ENCODE data around the gene BCL2L14.
A peak's percentile ranks its signal among the peaks of the same experiment; 100 is the strongest.

The BCL2L14 gene, protein sequence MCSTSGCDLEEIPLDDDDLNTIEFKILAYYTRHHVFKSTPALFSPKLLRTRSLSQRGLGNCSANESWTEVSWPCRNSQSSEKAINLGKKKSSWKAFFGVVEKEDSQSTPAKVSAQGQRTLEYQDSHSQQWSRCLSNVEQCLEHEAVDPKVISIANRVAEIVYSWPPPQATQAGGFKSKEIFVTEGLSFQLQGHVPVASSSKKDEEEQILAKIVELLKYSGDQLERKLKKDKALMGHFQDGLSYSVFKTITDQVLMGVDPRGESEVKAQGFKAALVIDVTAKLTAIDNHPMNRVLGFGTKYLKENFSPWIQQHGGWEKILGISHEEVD

DNA sequence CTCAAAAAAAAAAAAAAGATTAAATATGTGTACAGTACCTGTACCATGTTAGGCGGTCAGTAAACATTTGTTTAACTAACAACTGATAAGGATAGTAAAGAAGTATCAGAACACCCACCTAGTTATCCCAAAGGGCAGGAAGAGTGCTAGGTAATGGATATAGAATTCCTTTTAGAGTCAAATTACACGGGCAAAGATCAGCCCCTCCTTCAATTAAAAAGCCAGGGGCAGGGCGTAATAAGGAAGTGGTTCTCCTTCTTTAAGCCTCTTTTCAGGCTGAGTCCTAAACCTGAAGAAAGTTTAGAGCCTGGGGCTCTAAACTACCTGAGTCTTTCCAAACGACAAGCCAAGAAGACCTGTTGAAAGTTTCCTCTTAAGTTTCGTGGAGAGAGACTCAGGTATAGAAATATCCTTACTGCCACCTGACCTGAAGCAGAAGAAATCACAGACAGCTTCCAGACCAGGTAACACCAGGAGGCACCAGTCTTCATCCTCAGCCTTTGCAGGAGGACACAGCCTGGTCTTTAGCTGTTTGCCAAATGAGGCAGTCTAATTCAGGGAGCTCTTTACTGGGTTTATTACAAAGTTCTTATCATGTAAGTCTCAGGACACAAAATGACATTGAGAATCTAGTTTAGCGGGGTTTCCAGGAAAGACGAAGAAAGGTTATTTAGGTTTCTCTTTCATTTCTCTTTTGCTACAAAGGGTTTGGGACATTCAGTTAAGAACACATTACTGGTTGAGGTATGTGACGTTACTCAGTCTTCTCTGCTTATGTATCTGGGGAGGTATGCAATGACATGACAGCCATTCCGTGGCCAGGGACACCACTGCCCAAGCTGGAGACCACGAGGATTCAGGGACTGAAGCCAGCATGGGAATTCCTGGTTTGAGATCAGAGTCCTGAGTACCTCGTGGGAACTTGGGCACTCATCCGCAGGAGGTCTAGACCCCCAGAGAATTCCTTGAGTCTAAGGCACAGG lies at the start of gene BCL2L14:
BCL2L14 (plus strand) TSS at position 266 of the 983 bp plus-strand sequence. CDS start 8,367 bp downstream, outside the sequence.
- no peak for DNase-seq (ENCODE audit: low read depth in 3 of 3)

DNA sequence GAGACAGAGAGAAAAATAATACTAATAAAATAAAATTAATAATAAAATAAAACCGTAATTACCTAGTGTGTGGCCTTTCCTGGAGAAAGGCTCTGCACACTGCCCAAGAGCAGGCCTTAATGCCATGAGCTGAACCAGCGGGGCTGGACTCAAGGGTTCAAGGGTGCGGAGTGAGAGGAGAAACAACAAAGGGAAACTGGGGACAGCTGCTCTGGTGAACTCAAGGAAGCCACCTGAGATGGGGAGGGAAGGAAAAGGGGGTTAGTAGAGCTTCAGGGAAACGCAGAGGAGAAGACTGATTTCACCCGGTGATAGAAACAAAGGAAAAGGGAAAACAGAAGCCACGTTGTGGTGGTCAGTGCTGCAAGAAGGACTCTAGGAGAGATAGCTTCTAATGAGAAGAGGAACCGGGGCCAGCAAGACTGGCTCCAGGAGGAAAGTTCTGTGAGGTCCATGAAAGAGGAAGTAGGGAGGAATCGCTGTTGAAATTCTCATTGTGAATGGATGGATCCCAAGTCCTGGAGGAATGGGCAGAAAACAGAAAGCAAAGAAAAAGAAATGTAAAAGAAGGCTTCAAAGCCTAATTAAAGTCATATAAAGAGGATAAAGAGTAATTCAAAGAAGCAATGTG lies 48.3 kb upstream of the BCL2L14 start:
- no peak for DNase-seq (ENCODE audit: low read depth in 3 of 3)

DNA sequence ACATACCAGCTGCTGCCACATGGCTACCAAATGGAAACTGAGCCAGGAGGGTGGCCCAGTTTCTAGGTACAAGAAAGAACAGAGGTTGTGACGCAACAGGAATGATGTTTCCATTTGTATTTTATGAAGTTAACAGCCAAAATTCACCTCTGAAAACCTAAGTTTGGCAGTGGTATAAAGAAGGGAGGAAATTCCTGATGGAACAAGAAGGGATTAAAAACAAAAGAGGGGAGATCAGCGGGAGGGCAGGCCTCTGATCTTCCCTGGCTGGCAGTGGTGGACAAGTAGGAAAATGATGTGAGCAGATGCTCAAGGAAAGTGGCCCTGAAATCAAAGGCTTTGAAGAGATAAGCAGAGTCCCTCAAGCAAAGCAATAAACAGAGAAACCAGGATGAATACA lies 47.3 kb upstream of the BCL2L14 start:
- DNase-seq (ENCODE audit: low read depth in 3 of 3) = no peak

DNA sequence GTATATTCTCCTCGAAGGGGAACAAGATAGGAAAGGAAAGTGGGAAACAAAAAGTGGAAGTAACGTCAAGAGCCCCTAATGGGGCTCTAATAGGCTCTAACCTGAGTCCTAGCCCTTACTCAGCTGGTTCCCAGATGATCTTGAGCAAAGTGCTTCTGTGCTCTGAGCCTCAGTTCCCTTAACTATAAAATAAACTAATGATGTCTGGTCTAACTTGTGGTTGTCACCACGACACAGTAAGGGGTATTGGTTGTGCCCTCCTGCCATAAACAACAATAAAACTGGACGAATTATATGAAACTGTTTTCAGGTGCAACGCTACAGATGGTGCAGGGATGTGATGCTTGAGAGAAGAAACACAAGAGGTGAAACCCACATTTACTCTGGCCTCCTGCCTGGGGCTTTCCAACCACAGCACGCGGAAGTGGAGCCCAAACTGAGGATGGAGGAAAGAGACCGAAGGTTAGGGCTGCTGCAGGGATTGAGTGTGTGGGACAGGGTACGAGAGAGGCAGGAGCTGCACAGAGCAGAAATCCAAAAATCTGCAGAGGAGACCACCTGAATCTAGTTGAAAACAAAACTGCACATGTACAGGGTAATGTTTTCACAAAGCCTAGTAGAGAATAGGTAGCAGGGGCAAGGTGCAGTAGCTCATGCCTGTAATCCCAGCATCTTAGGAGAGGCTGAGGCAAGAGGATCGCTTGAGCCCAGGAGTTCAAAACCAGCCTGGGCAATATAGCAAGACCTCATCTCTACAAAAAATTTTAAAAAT lies 45.6 kb upstream of the BCL2L14 start:
- no peak for DNase-seq (ENCODE audit: low read depth in 3 of 3)

DNA sequence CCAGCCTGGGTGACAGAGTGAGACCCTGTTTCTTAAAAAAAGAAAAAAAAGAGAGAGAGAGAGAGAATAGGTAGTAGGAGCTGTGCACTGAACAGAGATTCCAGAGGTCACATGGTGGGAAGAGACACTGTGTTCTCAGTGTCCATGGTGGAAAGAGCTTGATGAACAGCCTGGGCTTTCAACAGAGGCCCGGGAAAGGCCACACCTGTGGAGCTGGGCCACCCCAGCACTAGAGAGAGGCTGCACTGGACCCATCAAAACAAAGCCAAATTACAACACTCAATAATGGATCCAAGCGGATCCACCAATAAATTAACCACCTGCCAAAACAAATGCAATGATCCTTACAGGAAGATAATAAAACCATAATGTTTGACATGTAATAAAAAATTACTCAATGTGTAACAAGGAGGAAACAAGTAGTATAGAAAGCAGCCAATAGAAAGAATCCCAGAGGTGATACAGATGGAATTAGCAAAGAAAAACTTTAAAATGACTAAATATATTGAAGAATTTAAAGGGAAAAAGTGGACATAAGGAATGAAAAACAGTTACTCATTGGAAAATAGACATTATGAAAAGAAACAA lies 44.8 kb upstream of the BCL2L14 start:
- DNase-seq (ENCODE audit: low read depth in 3 of 3) = no peak

DNA sequence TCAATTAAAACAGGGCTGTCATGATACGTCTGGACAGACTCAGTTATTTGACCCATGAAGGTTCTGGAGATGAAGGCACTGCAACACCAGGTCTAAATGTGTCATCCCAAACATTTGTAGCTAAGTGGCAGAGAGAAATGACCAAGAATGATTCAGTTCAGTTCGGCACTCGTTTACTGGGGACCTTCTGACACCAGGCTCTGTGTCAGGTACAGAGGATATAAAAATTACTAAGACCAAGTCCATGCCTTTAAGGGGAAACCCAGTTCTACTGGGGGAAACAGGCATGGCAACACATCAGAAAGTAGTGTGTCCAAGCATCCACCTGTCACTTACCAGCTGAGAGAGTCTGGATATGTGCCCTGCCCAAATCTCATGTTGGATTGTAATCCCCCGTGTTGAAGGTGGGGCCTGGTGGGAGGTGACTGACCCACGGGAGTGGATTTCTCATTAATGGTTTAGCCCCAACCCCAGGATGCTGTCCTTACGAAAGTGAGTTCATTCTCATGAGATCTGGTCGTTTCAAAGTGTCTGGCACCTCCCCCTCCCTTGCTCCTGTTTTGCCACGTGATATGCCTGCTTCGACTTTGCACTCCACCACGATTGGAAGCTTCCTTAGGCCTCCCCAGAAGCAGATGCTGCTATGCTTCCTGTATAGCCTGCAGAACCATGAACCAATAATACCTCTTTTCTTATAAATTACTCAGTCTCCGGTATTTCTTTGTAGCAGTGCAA lies 41.9 kb upstream of the BCL2L14 start:
- DNase-seq (ENCODE audit: low read depth in 3 of 3) = no peak

DNA sequence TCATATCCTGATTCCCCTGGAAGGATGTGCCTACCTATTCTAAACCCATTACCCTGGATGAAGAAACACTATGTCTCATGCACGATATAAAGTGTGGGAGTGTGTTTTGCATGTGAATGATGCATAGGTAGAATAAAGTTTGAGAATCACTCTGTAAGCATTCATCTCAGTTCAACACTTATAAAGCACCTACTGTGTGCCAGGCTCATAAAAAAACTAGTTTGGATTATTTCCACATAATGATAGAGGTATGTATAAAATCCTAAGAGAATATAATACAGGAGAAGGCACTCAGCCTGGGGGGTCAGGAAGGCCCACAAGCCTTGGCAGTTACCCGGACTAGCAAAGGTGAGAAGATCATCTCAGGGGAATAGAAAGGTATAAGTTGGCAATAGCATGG lies 41.1 kb upstream of the BCL2L14 start:
- no peak for DNase-seq (ENCODE audit: low read depth in 3 of 3)

DNA sequence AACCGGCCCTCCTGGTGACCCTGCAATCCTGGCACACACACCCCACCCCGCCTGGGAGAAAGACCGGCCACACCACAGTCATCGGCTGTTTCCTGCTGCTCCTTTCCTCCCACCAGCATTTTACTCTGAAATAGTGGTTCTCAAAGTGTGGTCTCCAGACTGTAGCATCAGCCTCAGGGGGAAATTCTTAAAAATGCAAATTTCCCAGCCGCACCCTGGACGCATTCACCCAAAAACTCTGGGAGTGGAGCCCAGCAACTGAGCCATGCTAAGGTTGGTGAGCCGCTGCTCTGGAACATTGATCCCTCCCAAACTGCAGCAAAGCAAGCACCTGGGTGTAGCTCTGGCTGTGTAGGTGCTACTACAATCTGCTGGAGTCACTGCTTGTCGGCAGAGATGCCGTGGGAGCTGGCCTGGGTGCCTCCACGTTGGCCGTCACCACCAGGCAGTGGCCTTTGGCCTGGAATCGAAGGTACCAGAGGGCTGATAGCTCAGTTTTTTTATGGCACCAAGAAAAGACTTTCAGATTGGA lies 38.4 kb upstream of the BCL2L14 start:
- no peak for DNase-seq (ENCODE audit: low read depth in 3 of 3)

DNA sequence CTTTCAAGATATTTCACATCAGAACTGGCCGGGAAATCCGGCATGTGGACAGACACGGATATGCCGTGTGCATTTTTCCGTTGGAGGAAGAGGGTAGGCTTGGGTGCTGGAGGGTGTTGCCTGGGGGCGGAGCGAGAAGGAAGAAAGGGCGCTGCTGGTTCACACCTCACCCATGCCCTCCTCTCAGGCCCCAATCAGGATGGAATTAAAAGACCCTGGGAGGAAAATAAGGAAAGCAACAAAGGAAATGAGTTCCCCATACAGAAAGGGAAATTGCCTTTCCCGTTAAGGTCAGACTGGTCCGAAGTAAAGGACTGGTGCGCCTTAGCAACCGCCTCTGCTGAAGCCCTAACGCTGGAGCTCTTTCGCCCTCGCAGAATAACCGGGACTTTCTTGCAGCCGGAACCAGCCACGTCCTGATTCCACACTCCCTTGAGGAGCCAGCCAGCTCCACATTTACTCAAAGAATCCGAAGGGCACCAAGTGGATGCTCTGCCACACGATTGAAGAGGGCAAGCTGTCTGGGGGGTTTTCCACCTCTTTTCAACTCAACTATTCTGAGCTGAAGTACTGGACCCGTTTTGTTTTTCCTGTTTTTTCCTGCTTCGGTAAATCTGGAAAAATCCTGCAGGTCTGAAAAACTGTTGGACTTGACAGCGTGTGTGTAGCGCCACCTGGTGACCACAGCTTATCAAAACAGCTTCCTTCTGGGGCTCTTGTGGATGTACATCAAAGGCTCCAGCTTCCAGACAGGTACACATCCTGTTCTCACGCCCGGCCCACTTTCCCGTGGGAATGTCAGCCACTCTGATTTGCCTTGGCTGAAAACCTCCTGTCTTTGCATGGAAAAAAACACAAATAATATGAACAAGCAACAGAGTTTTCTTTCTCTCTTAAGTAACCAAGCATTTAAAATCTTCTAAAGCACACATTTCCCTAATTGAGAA lies 37.6 kb upstream of the BCL2L14 start:
- DNase-seq (ENCODE audit: low read depth in 3 of 3) = peak; percentile 49 to 59 (median 58)

DNA sequence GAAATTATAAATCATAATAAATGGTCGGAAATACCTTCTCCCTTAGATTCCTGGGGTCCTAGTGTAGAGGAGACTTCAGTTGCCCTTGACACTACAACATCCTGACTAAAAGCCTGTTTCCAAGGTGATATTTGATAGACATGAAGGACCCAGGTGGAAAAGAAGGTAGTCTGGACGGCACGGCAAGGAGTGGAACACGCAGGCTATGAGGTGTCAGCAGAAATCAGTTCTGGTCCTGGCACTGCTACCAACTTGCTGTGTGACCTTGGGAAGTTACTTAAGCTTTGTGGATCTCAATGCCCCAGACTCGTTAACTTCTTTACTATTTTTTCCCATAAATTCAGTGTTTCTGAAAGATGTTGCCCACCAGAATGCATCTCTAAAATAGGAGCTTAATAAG lies 36.9 kb upstream of the BCL2L14 start:
- no peak for DNase-seq (ENCODE audit: low read depth in 3 of 3)

DNA sequence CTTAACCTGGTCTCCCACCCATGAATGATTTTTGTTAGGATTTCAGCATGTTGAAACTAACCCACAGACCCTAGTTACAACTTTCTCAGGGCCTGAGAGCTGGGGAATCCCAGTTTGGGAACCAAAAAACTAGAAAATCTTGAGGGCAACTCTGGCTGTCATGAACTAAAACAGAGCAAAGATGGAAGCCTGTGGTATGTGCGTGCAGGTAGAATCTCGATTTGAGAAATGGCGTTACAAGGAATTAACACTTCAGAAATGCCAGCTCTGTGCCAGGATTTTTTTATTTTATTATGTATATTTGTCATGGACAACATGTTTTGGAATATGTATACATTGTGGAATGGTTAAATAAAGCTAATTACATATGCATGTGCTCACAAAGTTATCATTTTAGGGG lies 36.4 kb upstream of the BCL2L14 start:
- no peak for DNase-seq (ENCODE audit: low read depth in 3 of 3)

DNA sequence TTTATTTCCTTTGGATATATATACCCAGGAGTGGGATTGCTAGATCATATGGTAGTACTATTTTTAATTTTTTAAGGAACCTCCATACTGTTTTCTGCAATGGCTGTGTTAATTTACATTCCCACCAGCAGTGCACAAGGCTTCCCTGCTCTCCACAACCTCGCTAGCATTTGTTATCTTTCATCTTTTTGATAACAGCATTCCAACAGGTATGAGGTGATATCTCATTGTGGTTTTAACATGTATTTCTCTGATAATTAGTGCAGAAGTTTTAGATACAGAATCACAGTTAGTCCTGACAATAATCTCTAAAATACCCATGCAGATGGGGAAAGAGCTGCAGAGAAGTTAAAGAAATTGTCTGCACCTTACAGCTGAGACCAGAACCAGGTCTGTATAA lies 35.5 kb upstream of the BCL2L14 start:
- DNase-seq (ENCODE audit: low read depth in 3 of 3) = no peak

DNA sequence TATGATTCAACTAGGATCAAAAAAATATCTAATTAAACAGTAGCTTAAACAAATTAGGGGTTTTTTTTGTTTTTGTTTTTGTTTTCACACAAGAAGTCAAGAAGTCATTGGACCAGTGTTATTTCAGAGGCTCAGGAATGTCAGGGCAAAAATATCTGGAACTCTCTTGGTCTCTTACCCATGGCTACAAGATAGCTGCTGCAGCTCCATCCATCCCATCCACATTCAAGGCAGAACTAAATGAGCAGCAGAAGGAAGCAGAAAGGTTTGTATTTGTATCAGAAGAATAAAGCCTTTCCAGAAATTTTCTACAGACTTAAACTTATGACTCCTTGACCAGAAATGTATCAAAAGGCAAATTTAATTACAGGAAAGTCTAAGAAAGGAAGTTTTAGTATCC lies 33.8 kb upstream of the BCL2L14 start:
- no peak for DNase-seq (ENCODE audit: low read depth in 3 of 3)

DNA sequence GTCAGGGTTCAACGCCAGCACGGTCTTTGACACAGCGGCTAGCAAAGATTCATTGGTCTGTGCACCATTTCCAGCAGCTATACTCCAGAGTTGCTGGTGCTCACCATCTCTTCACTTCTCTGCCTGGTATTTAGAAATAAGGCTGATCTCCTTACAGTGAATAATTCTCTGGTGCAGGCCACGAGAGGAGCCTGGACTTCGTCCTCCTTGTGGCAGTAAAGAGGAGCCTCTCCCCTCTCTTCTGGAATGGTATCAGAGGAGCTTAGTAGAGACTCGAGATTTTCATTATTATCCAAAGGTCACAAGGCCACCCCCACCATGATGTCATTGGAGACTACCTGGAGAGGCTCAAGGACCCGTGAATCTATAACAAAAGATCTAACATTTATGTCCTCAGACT lies 30.8 kb upstream of the BCL2L14 start:
- DNase-seq (ENCODE audit: low read depth in 3 of 3) = no peak

DNA sequence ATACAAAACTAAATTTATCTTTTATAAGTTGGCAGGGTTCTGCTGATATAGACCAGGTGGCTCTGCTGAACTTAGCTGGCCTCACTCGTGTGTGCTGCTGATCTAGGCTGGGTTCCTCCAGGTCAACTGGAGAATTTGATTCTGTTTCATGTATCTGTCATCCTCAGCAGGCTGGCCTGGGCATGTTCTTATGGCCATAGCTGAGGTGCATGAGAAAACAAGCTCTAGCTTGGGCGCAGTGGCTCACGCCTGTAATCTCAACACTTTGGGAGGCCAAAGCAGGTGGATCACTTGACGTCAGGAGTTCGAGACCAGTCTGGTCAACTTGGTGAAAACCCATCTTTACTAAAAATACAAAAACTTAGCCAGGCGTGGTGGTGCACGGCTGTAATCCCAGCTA lies 24.3 kb upstream of the BCL2L14 start:
- no peak for DNase-seq (ENCODE audit: low read depth in 3 of 3)

DNA sequence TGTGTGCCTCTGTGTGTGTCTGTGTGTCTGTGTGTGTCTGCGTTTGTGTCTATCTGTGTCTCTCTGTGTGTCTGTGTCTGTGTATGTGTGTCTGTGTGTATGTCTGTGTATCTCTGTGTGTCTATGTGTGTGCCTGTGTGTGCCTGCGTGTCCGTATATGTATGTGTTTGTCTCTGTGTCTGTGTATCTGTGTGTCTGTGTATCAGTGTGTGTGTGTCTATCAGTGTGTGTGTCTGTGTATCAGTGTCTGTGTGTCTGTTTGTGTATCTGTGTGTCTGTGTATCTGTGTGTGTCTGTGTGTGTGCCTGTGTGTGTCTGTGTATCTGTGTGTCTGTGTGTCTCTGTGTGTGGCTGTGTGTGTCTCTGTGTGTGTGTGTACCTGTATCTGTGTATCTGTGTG lies 23.1 kb upstream of the BCL2L14 start:
- no peak for DNase-seq (ENCODE audit: low read depth in 3 of 3)

DNA sequence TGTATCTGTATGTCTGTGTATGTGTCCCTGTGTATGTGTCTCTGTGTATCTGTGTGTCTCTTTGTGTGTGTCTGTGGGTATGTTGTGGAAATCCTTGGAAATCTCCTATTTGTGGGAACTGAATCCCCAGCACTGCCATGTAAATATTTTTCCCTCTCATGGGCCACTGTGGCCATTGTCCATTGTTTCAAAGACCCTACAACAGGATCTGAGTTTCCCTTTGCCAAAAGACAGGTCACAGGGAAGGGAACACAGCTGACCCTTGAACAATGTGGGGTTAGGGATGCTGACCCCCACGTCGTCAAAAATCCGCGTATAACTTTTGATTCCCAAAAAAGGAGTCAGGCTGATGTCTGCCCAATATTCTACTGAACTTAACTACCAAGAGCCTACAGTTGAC lies 22.5 kb upstream of the BCL2L14 start:
- no peak for DNase-seq (ENCODE audit: low read depth in 3 of 3)

DNA sequence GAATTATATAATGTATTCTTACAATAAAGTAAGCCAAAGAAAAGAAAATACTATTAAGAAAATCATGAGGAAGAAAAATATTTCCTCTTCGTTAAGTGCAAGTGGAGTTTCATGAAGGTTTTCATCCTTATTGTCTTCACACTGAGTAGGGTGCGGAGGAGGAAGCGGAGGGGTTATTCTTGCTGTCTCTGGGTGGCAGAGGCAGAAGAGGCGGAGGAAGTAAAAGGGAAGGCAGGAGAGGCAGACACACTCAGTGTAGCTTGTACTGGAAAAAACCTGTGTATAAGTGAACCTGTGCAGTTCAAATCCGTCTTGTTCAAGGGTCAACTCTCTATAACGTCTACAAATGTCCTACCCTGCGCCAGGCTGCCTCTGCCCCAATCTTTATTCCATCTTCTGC lies 22.0 kb upstream of the BCL2L14 start:
- no peak for DNase-seq (ENCODE audit: low read depth in 3 of 3)

DNA sequence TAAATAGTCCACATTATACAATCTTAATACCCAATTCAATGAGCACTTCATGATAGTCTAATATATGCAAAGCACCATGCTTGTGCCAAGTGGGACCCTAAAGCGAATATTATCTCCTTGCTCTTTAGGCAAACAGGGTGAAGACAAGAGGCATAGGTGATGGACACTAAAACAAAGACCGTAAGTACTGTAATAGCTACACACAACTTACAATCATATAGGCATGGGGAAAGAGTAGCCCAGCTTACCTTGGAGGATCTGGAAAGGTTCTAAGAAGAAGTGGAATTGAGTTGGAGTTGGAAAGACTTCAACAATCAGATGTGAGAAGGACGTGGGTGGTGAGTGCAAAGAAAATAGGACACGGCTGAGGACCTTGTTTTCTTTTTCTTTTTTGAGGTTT lies 19.1 kb upstream of the BCL2L14 start:
- DNase-seq (ENCODE audit: low read depth in 3 of 3) = no peak
